Measurements from ENCODE around the gene AKAP13. TPM values are rescaled to one million over a fixed set of nuclear protein-coding genes. Genes with fewer than 3 reads are reported as not detected.

AKAP13 gene
- total and polyA plus RNA-seq, 2 of the 8 experiments (the other 6 are each of a cell fraction or from before 2014, with no cell fraction given): 14.0 to 46.2 TPM

GRCh38 chr15:85624291-85624801, 243.9 kb downstream of the AKAP13 start:
- DNase-seq (ENCODE audit: low read depth in 1 of 2, low spot score in 2 of 2) (no peak), FAIRE-seq (no peak)
- Histone ChIP-seq H2BK120ac (replicated peaks; ENCODE audit: low read depth, low read length) (no peak overlapping the region), H3K36me3 (ENCODE audit: control insufficient read depth in 2 of 4, insufficient read depth in 4 of 4, low read length in 3 of 4) (no peaks in the 10 kb centered on the region), H3K23ac (ENCODE audit: insufficient read length) (no peak overlapping the region), H3K79me2 (ENCODE audit: control insufficient read depth in 1 of 2, insufficient read depth in 2 of 2, low read length in 2 of 2) (no peaks in the 10 kb centered on the region), H2AK5ac (ENCODE audit: low read depth, low read length) (no peak overlapping the region), H4K8ac (ENCODE audit: extremely low read depth, insufficient read depth, low read length) (no peak overlapping the region), H2AFZ (ENCODE audit: low read length) (no peak overlapping the region), H3K56ac (replicated peaks; ENCODE audit: insufficient read length, low read depth, low read length) (no peak overlapping the region), H3K14ac (ENCODE audit: insufficient read length) (no peak overlapping the region), H3K4me1 (replicated peaks in 1 of 4; ENCODE audit: control insufficient read depth in 3 of 4, insufficient read depth in 4 of 4, low read length in 3 of 4) (peaks cover 2 to 6% (median 5%) of the 10 kb centered on the region in 4 experiments; a peak in 6 of 7 replicates), H4K20me1 (replicated peaks in 1 of 2; ENCODE audit: control insufficient read depth in 1 of 2, insufficient read depth in 2 of 2, low read length in 2 of 2) (peaks cover 0 to 2% of the 10 kb centered on the region in 2 experiments), H3K27me3 (replicated peaks in 1 of 4; ENCODE audit: control insufficient read depth in 3 of 4, extremely low read depth in 1 of 4, insufficient read depth in 3 of 4, low read length in 3 of 4) (no peaks in the 10 kb centered on the region), H2BK15ac (ENCODE audit: low read length) (no peak overlapping the region), H3K79me1 (ENCODE audit: low read depth, low read length) (no peaks in the 10 kb centered on the region; the same call in 1 of the 2 replicates), H3K9ac (replicated peaks in 1 of 4; ENCODE audit: extremely low read depth in 1 of 4, low read depth in 3 of 4, low read length in 3 of 4) (no peak overlapping the region), H3K4me2 (ENCODE audit: insufficient read depth in 1 of 2, low read depth in 2 of 2, low read length in 2 of 2) (no peak overlapping the region), H3K27ac (ENCODE audit: low read depth, low read length) (no peak overlapping the region), H2BK12ac (ENCODE audit: low read depth, low read length) (no peak overlapping the region), H3K4me3 (ENCODE audit: extremely low read depth in 1 of 4, insufficient read depth in 2 of 4, low read depth in 3 of 4, low read length in 4 of 4) (no peak overlapping the region), H2BK5ac (ENCODE audit: low read depth, low read length) (no peak overlapping the region), H2BK20ac (ENCODE audit: low read length) (no peak overlapping the region), H4K91ac (replicated peaks; ENCODE audit: insufficient read length, low read length) (no peak overlapping the region), H3K18ac (ENCODE audit: extremely low read depth, low read length) (no peak overlapping the region), H3K4ac (replicated peaks; ENCODE audit: insufficient read length, low read depth, low read length) (no peak overlapping the region), H3K23me2 (ENCODE audit: low read depth, low read length) (no peaks in the 10 kb centered on the region), H4K5ac (ENCODE audit: insufficient read length, low read depth, low read length) (no peak overlapping the region), H3K9me3 (ENCODE audit: insufficient read depth in 2 of 2, low read depth in 1 of 2, low read length in 1 of 2) (no peaks in the 10 kb centered on the region)
- ChIA-PET CTCF (ENCODE audit: partially characterized antibody) (interaction anchor here (0.8 to 1.8 kb wide), 4 partner anchors 8 to 139 kb away, joined by 3 to 4 read pairs (median 3); no protein-coding TSS in a partner anchor), POLR2A (ENCODE audit: partially characterized antibody) (no interaction called here)
- WGBS, 2 experiments (ENCODE audit: extremely low coverage in 1 of 2, insufficient coverage in 1 of 2, insufficient read length in 1 of 2, insufficient replicate concordance in 2 of 2, low coverage in 1 of 2, low lambda C conversion rate in 2 of 2, missing lambda C conversion rate in 1 of 2): 92% methylated on average over 7 of the region's 7 CpGs; no CpG with 5 or more reads in 1 of the 2 experiments
- TF ChIP-seq RNF2 (IDR thresholded peaks at IDR 0.05; ENCODE audit: borderline replicate concordance, low read depth, low read length, missing control alignments, poor library complexity, severe bottlenecking) (no peak), SP2 (IDR thresholded peaks at IDR 0.05; ENCODE audit: low read length) (no peak), BACH1 (IDR thresholded peaks at IDR 0.05; ENCODE audit: low read length) (no peak), SIN3A (conservative IDR thresholded peaks at IDR 0.05 in 1 of 2, IDR thresholded peaks at IDR 0.05 in 1 of 2; ENCODE audit: low read depth in 1 of 2, low read length in 2 of 2) (no peak), SIX5 (IDR thresholded peaks at IDR 0.05; ENCODE audit: low read depth, low read length) (no peak), TAF1 (IDR thresholded peaks at IDR 0.05; ENCODE audit: low read depth, low read length) (no peak), RAD21 (IDR thresholded peaks at IDR 0.05 in 1 of 2, conservative IDR thresholded peaks at IDR 0.05 in 1 of 2; ENCODE audit: low read depth in 2 of 2, low read length in 2 of 2) (no peak), POLR2A (IDR thresholded peaks at IDR 0.05; ENCODE audit: control extremely low read depth in 1 of 2, low read depth in 2 of 2, low read length in 2 of 2) (no peak), CTCF (IDR thresholded peaks at IDR 0.05; ENCODE audit: control extremely low read depth in 1 of 3, insufficient read depth in 1 of 3, low read depth in 1 of 3, low read length in 3 of 3) (no peak), SIRT6 (IDR thresholded peaks at IDR 0.05; ENCODE audit: low read length) (no peak), GTF2F1 (IDR thresholded peaks at IDR 0.05; ENCODE audit: borderline replicate concordance, low read depth, low read length) (no peak)

Data from H1 (cell line).